Natural killer cell (primary cell): ENCODE measurements around the gene PLCH1. TPM values are rescaled to one million over a fixed set of nuclear protein-coding genes. Genes with fewer than 3 reads are reported as not detected.

Experiments used
- ATAC-seq, 3 donors: fragments of 150-1000 bp in 2 of 3; fragments of 200-7000 bp in 1 of 3; cut with Tn5 transposase; 1 replicate in 1 of 3; 2 replicates in 2 of 3; pipeline ENCODE4 v1.10.0; 2021; ENCODE audit warnings: mild to moderate bottlenecking in 2 of 3, moderate library complexity in 2 of 3
- DNase-seq, 2 donors: peaks; one replicate each; pipeline versions ENCODE4 v3.0.0 to v3.0.0-alpha.2; 2013 to 2021; ENCODE audit warnings: mixed read lengths in 1 of 2
- H3K27ac ChIP-seq: one replicate; pipeline ENCODE4 v1.5.1; 2013; ENCODE audit warnings: mild to moderate bottlenecking, low read length
- H3K27me3 ChIP-seq: one replicate; pipeline ENCODE4 v1.6.1; 2013; ENCODE audit warnings: low read length; ENCODE audit not compliant: control insufficient read depth, insufficient read depth
- H3K36me3 ChIP-seq: one replicate; pipeline ENCODE4 v1.6.1; 2013; ENCODE audit warnings: low read length; ENCODE audit not compliant: control insufficient read depth, insufficient read depth
- H3K4me1 ChIP-seq: one replicate; pipeline ENCODE4 v1.6.1; 2013; ENCODE audit warnings: low read length; ENCODE audit not compliant: control insufficient read depth, insufficient read depth
- H3K4me3 ChIP-seq: one replicate; pipeline ENCODE4 v1.5.1; 2013; ENCODE audit warnings: low read length
- H3K9me3 ChIP-seq: one replicate; pipeline ENCODE4 v1.6.1; 2013; ENCODE audit warnings: low read length; ENCODE audit not compliant: control insufficient read depth, insufficient read depth
- H3K27ac Mint-ChIP-seq, 2 donors: one replicate each; pipeline ENCODE4 v1.8.0; 2022; ENCODE audit warnings: mild to moderate bottlenecking in 2 of 2, mixed read lengths in 2 of 2, moderate library complexity in 1 of 2
- H3K27me3 Mint-ChIP-seq, 2 donors: one replicate each; pipeline ENCODE4 v1.8.0; 2022; ENCODE audit warnings: low read depth in 2 of 2, mixed read lengths in 2 of 2
- H3K36me3 Mint-ChIP-seq: one replicate; pipeline ENCODE4 v1.8.0; 2022; ENCODE audit warnings: mixed read lengths
- H3K4me1 Mint-ChIP-seq, 2 donors: one replicate each; pipeline ENCODE4 v1.8.0; 2022; ENCODE audit warnings: mixed read lengths in 2 of 2
- H3K4me3 Mint-ChIP-seq: one replicate; pipeline ENCODE4 v1.8.0; 2022; ENCODE audit warnings: mild to moderate bottlenecking, moderate library complexity, mixed read lengths
- H3K9me3 Mint-ChIP-seq, 2 donors: one replicate each; pipeline ENCODE4 v1.8.0; 2022; ENCODE audit warnings: mixed read lengths in 2 of 2
- CTCF ChIP-seq: fragments of 200-600 bp; IDR thresholded peaks from one replicate; pipeline ENCODE4 v1.8.0; 2022; ENCODE audit warnings: antibody characterized with exemption
- WGBS: methylation state at CpG from one replicate; pipeline ENCODE4 v1.1.7; 2013; ENCODE audit warnings: missing lambda C conversion rate; ENCODE audit not compliant: insufficient coverage; 5-methylcytosine and 5-hydroxymethylcytosine counted together
- intact Hi-C: fragments of 100-400 bp; cut with micrococcal nuclease; formaldehyde crosslinking; loops from one replicate; pipeline ENCODE4 v1.14.2; 2022
- total RNA-seq, 4 donors: library from RNA; stranded (reverse); fragments of 120-200 nt in 1 of 4; gene quantifications; one replicate each; pipeline versions ENCODE4 v1.2.3 to v1.2.4, GENCODE V29; 2013 to 2022

The PLCH1 gene
- total RNA-seq, 3 donors from 2014 or later (not counting 1 experiment from before 2014, with no cell fraction given) = 0.05 to 0.26 (median 0.08) TPM

GRCh38 chr3:155741603-155742002 is 3.3 kb downstream of the PLCH1 start:
- Mint-ChIP-seq H3K27ac (no peak overlapping the region), H3K4me1 (peaks cover 24 to 25% of the 10 kb centered on the region in 2 donors), H3K9me3 (no peaks in the 10 kb centered on the region), H3K4me3 (no peak overlapping the region), H3K36me3 (no peaks in the 10 kb centered on the region), H3K27me3 (peaks cover 41 to 58% of the 10 kb centered on the region in 2 donors)
- H3K4me3 ChIP-seq = no peak overlapping the region
- peaks cover 32% of the 10 kb centered on the region for H3K27me3 ChIP-seq
- no peak for TF ChIP-seq CTCF
- ATAC-seq (no peak), DNase-seq (no peak)
- H3K27ac ChIP-seq = no peak overlapping the region
- H3K9me3 ChIP-seq = no peaks in the 10 kb centered on the region
- intact Hi-C loops = loop anchor here (10.0 kb wide), 1 partner anchor 133 kb away; the partner anchor contains the start of gene GMPS
- H3K4me1 ChIP-seq = peaks cover 19% of the 10 kb centered on the region
- no peaks in the 10 kb centered on the region for H3K36me3 ChIP-seq

- Histone ChIP-seq H3K4me1 (peaks cover 19% of the 10 kb centered on the region), H3K27ac (no peak overlapping the region), H3K9me3 (no peaks in the 10 kb centered on the region), H3K36me3 (no peaks in the 10 kb centered on the region), H3K27me3 (peaks cover 32% of the 10 kb centered on the region), H3K4me3 (no peak overlapping the region)
- no peak for TF ChIP-seq CTCF
- no peak overlapping the region for H3K4me3 Mint-ChIP-seq
- peaks cover 23 to 25% of the 10 kb centered on the region in 2 donors for H3K4me1 Mint-ChIP-seq
- H3K27me3 Mint-ChIP-seq = peaks cover 39 to 53% of the 10 kb centered on the region in 2 donors
- no peak for ATAC-seq
- DNase-seq = no peak
- intact Hi-C loops = loop anchor here (10.0 kb wide), 1 partner anchor 134 kb away; the partner anchor contains the start of gene GMPS
- no peak overlapping the region for H3K27ac Mint-ChIP-seq
- no peaks in the 10 kb centered on the region for H3K9me3 Mint-ChIP-seq
- 86% methylated on average over 3 of the region's 3 CpGs for WGBS
- H3K36me3 Mint-ChIP-seq = no peaks in the 10 kb centered on the region
Measured at GRCh38 chr3:155741101-155741500, 3.8 kb downstream of the PLCH1 start.

- no peaks in the 10 kb centered on the region for H3K36me3 Mint-ChIP-seq
Measured at GRCh38 chr3:155739154-155739553, 5.7 kb downstream of the PLCH1 start.

More at GRCh38 chr3:155739154-155739553, 5.7 kb downstream of the PLCH1 start:
- no peak overlapping the region for H3K27ac ChIP-seq
- no peak for TF ChIP-seq CTCF
- peaks cover 14% of the 10 kb centered on the region for H3K27me3 ChIP-seq
- no peak overlapping the region for H3K4me3 Mint-ChIP-seq
- H3K9me3 ChIP-seq = no peaks in the 10 kb centered on the region
- peaks cover 7% of the 10 kb centered on the region for H3K4me1 ChIP-seq
- H3K9me3 Mint-ChIP-seq = no peaks in the 10 kb centered on the region
- no peak overlapping the region for H3K27ac Mint-ChIP-seq
- H3K27me3 Mint-ChIP-seq = peaks cover 23 to 35% of the 10 kb centered on the region in 2 donors
- DNase-seq (peak in 1 of 2 donors; percentile 29), ATAC-seq (no peak)
- H3K4me1 Mint-ChIP-seq = peaks cover 6 to 14% of the 10 kb centered on the region in 2 donors
- no peaks in the 10 kb centered on the region for H3K36me3 ChIP-seq
- H3K4me3 ChIP-seq = no peak overlapping the region
- intact Hi-C loops = no loop called here
- 71% methylated on average over 5 of the region's 5 CpGs for WGBS
